Astrocyte (in vitro differentiated cells and primary cell): Measurements from ENCODE around the gene HIC1. TPM values are rescaled to one million over a fixed set of nuclear protein-coding genes. Genes with fewer than 3 reads are reported as not detected.

Experiments used
- DNase-seq: peaks from one replicate; pipeline ENCODE4 v3.0.0-alpha.2; 2010; ENCODE audit warnings: low read depth
- FAIRE-seq: peaks from 2 replicates; lab custom pipeline; 2011; peaks lifted over from hg19 to GRCh38; lab: Jason Lieb, UNC
- H2AFZ ChIP-seq: 2 replicates; pipeline ENCODE4 v1.6.0; 2012; ENCODE audit warnings: low read depth, low read length, inconsistent platforms
- H3K27ac ChIP-seq: 2 replicates; pipeline ENCODE4 v1.5.1; 2011; ENCODE audit warnings: low read depth, low read length, inconsistent platforms
- H3K27me3 ChIP-seq: 2 replicates; pipeline ENCODE4 v1.6.0; 2011; ENCODE audit warnings: low read length, inconsistent platforms; ENCODE audit not compliant: insufficient read depth
- H3K36me3 ChIP-seq: 2 replicates; pipeline ENCODE4 v1.5.1; 2011; ENCODE audit warnings: low read length, inconsistent platforms; ENCODE audit not compliant: insufficient read depth
- H3K4me1 ChIP-seq: 2 replicates; pipeline ENCODE4 v1.5.1; 2011; ENCODE audit warnings: low read length, inconsistent platforms; ENCODE audit not compliant: insufficient read depth
- H3K4me2 ChIP-seq: 2 replicates; pipeline ENCODE4 v1.6.0; 2012; ENCODE audit warnings: low read length, inconsistent platforms
- H3K4me3 ChIP-seq: 2 replicates; pipeline ENCODE4 v1.5.1; 2011; ENCODE audit warnings: low read depth, mild to moderate bottlenecking, low read length, inconsistent platforms; ENCODE audit not compliant: insufficient read depth
- H3K79me2 ChIP-seq: 2 replicates; pipeline ENCODE4 v1.6.0; 2012; ENCODE audit warnings: mild to moderate bottlenecking, low read length, inconsistent platforms; ENCODE audit not compliant: insufficient read depth
- H3K9ac ChIP-seq: 2 replicates; pipeline ENCODE4 v1.6.0; 2012; ENCODE audit warnings: mild to moderate bottlenecking, low read length, inconsistent platforms
- H3K9me3 ChIP-seq: 2 replicates; pipeline ENCODE4 v1.5.1; 2012; ENCODE audit warnings: low read depth, mild to moderate bottlenecking, low read length, inconsistent platforms; ENCODE audit not compliant: insufficient read depth
- H4K20me1 ChIP-seq: 2 replicates; pipeline ENCODE4 v1.6.0; 2012; ENCODE audit warnings: low read length, inconsistent platforms; ENCODE audit not compliant: insufficient read depth
- H3K27ac Mint-ChIP-seq: one replicate; pipeline ENCODE4 v1.8.0; 2021; ENCODE audit warnings: mild to moderate bottlenecking, mixed read lengths; ENCODE audit not compliant: unreplicated experiment
- H3K27me3 Mint-ChIP-seq: one replicate; pipeline ENCODE4 v1.8.0; 2021; ENCODE audit warnings: low read depth, mixed read lengths; ENCODE audit not compliant: unreplicated experiment
- H3K36me3 Mint-ChIP-seq: one replicate; pipeline ENCODE4 v1.8.0; 2021; ENCODE audit warnings: low read depth, mixed read lengths; ENCODE audit not compliant: unreplicated experiment
- H3K4me1 Mint-ChIP-seq: one replicate; pipeline ENCODE4 v1.8.0; 2021; ENCODE audit warnings: low read depth, mixed read lengths; ENCODE audit not compliant: unreplicated experiment
- H3K4me3 Mint-ChIP-seq: one replicate; pipeline ENCODE4 v1.8.0; 2021; ENCODE audit warnings: mild to moderate bottlenecking, moderate library complexity, mixed read lengths; ENCODE audit not compliant: unreplicated experiment
- H3K9me3 Mint-ChIP-seq: one replicate; pipeline ENCODE4 v1.8.0; 2021; ENCODE audit warnings: mild to moderate bottlenecking, mixed read lengths; ENCODE audit not compliant: unreplicated experiment
- CTCF ChIP-seq: IDR thresholded peaks from 2 replicates; pipeline ENCODE4 v1.5.1; 2011; ENCODE audit warnings: low read depth, mild to moderate bottlenecking, inconsistent platforms, low read length, moderate library complexity; ENCODE audit not compliant: insufficient read depth
- EZH2 ChIP-seq: IDR thresholded peaks from 2 replicates; pipeline ENCODE4 v1.6.1; 2012; ENCODE audit warnings: mild to moderate bottlenecking, low read length, inconsistent platforms; ENCODE audit not compliant: insufficient read depth
- total RNA-seq: library from RNA; stranded (reverse); gene quantifications from 2 replicates; pipeline ENCODE4 v1.2.1, GENCODE V29; 2021

The HIC1 gene
- total RNA-seq, 1 donor from 2014 or later: 9.0 TPM

- Histone ChIP-seq H3K4me3 (no peak overlapping the region), H3K27me3 (no peaks in the 10 kb centered on the region), H3K36me3 (no peaks in the 10 kb centered on the region), H3K9me3 (no peaks in the 10 kb centered on the region), H3K9ac (peak overlapping the region; percentile 68), H2AFZ (no peak overlapping the region), H3K27ac (peak overlapping the region; percentile 99), H3K4me1 (peaks cover 66% of the 10 kb centered on the region), H3K4me2 (peak overlapping the region; percentile 57), H3K79me2 (peaks cover 3% of the 10 kb centered on the region), H4K20me1 (no peaks in the 10 kb centered on the region)
- Mint-ChIP-seq H3K36me3 (peaks cover 29% of the 10 kb centered on the region), H3K4me1 (peaks cover 48% of the 10 kb centered on the region), H3K4me3 (peak overlapping the region; percentile 67), H3K27me3 (no peaks in the 10 kb centered on the region), H3K9me3 (no peaks in the 10 kb centered on the region), H3K27ac (peak overlapping the region; percentile 75)
- no peak for TF ChIP-seq EZH2
- TF ChIP-seq CTCF: no peak
- FAIRE-seq (no peak), DNase-seq (peak; percentile 72)
Observed at GRCh38 chr17:2071455-2072281, 16.8 kb downstream of the HIC1 start.

- DNase-seq (no peak), FAIRE-seq (no peak)
- no peak overlapping the region for H3K9ac ChIP-seq
- no peak overlapping the region for H3K4me3 Mint-ChIP-seq
- H4K20me1 ChIP-seq: no peaks in the 10 kb centered on the region
- no peaks in the 10 kb centered on the region for H3K9me3 Mint-ChIP-seq
- TF ChIP-seq EZH2: no peak
- TF ChIP-seq CTCF: no peak
- peaks cover 2% of the 10 kb centered on the region for H3K79me2 ChIP-seq
- H3K9me3 ChIP-seq: no peaks in the 10 kb centered on the region
- H3K4me3 ChIP-seq: no peak overlapping the region
- H3K36me3 Mint-ChIP-seq: peaks cover 33% of the 10 kb centered on the region
- no peaks in the 10 kb centered on the region for H3K27me3 Mint-ChIP-seq
- peaks cover 39% of the 10 kb centered on the region for H3K4me1 ChIP-seq
- no peaks in the 10 kb centered on the region for H3K27me3 ChIP-seq
- H2AFZ ChIP-seq: no peak overlapping the region
- H3K4me1 Mint-ChIP-seq: peaks cover 24% of the 10 kb centered on the region
- H3K27ac ChIP-seq: no peak overlapping the region
- no peak overlapping the region for H3K27ac Mint-ChIP-seq
- no peak overlapping the region for H3K4me2 ChIP-seq
- no peaks in the 10 kb centered on the region for H3K36me3 ChIP-seq
Observed at GRCh38 chr17:2074919-2075318, 20.0 kb downstream of the HIC1 start.
